Hepatocyte (in vitro differentiated cells): ENCODE data around the gene UFL1.

Source experiments
- CTCF ChIP-seq: fragments of 200-600 bp; sonication (generic); IDR thresholded peaks from 2 replicates; pipeline ENCODE4 v1.5.1; 2016; ENCODE audit warnings: antibody characterized with exemption, mild to moderate bottlenecking; ENCODE audit not compliant: poor library complexity
- EZH2 ChIP-seq: fragments of 200-600 bp; sonication (generic); IDR thresholded peaks from 2 replicates; pipeline ENCODE4 v1.6.1; 2016; ENCODE audit warnings: antibody characterized with exemption, mild to moderate bottlenecking, borderline replicate concordance
- EZH2phosphoT487 ChIP-seq: fragments of 200-600 bp; sonication (generic); IDR thresholded peaks from one replicate; pipeline ENCODE4 v1.6.1; 2018; ENCODE audit warnings: antibody characterized with exemption, mild to moderate bottlenecking, low read depth, moderate library complexity; ENCODE audit not compliant: unreplicated experiment, severe bottlenecking

DNA sequence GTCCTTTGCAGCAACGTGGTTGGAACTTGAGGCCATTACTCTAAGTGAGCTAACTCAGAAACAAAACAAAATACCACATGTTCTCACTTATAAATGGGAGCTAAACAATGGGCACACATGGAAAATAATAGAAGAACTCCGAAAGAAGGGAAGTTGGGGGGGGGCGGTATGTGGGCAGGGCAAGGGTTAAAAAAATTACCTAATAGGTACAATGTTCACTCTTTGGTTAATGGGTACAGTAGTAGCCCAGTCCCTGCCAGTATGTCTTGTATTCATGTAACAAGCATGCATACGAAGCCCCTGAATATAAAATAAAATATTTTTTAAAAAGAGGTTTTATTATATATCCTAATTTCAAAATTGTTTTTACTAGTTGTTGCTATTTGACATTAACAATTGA lies 26.0 kb downstream of the UFL1 start:
- TF ChIP-seq CTCF (no peak), EZH2 (no peak), EZH2phosphoT487 (no peak)
